ENCODE data around the gene SLC20A1. TPM values are rescaled to one million over a fixed set of nuclear protein-coding genes. Genes with fewer than 3 reads are reported as not detected.

Gene SLC20A1
- total RNA-seq, 6 experiments from 2014 or later, result 147 to 225 (median 195) TPM

DNA sequence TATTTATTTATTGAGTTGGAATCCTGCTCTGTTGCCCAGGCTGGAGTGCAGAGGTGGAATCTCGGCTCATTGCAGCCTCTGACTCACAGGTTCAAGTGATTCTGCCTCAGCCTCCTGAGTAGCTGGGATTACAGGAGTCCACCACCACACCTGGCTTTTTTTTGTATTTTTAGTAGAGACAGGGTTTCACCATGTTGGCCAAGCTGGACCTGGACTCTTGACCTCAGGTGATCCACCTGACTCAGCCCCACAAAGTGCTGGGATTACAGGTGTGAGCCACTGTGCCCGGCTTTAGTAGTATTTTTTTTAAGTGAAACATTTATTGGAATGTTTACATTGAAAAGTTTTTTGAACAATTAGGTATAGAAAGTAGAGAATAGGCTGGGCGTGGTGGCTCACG, 23.9 kb downstream of the SLC20A1 start:
- Mint-ChIP-seq H3K27me3 (ENCODE audit: insufficient read depth) (peaks cover 4% of the 10 kb centered on the region), H3K9me3 (no peaks in the 10 kb centered on the region), H3K27ac (no peak overlapping the region), H3K4me3 (no peak overlapping the region), H3K36me3 (ENCODE audit: low read depth) (peaks cover 13% of the 10 kb centered on the region), H3K4me1 (ENCODE audit: low read depth) (peaks cover 10% of the 10 kb centered on the region; the same call in 1 of the 2 replicates)
- no peak for DNase-seq
- TF ChIP-seq, protein P1, sequence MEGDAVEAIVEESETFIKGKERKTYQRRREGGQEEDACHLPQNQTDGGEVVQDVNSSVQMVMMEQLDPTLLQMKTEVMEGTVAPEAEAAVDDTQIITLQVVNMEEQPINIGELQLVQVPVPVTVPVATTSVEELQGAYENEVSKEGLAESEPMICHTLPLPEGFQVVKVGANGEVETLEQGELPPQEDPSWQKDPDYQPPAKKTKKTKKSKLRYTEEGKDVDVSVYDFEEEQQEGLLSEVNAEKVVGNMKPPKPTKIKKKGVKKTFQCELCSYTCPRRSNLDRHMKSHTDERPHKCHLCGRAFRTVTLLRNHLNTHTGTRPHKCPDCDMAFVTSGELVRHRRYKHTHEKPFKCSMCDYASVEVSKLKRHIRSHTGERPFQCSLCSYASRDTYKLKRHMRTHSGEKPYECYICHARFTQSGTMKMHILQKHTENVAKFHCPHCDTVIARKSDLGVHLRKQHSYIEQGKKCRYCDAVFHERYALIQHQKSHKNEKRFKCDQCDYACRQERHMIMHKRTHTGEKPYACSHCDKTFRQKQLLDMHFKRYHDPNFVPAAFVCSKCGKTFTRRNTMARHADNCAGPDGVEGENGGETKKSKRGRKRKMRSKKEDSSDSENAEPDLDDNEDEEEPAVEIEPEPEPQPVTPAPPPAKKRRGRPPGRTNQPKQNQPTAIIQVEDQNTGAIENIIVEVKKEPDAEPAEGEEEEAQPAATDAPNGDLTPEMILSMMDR (IDR thresholded peaks at IDR 0.05), result no peak

DNA sequence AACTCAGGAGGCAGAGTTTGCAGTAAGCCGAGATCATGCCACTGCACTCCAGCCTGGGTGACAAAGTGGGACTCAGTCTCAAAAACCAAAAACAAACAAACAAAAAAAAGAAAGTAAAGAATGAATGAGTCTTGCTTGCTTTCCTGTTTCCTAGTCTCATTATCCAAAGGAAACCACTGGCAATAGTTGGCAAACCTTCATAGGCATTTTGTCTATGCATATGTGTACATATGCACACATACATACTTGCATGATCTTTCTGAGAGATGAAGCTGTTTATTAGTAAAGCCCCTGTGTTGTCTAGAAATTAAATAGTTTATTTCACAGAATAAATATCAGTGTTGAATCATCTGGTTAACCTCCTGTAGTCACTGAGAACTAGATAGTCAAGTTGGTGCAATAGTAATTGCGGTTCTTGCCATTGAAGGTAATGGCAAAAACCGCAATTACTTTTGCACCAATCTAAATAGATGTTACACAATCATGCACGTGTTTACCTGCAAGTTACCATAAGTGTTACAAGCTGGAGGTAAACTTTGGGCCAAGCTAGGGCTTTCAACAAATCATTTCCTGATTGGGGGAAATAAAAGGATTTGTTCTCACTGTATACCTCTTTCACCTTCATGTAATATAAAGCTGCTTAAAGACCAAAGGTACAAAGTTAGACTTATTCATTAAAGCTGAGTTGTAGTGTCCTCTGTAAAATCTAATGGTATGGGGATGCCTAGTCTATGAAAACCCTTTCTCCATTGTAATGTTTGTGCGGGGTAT, 24.7 kb downstream of the SLC20A1 start:
- Mint-ChIP-seq H3K27me3 (ENCODE audit: insufficient read depth) (peaks cover 1% of the 10 kb centered on the region), H3K4me1 (ENCODE audit: low read depth) (peaks cover 3% of the 10 kb centered on the region; the same call in 1 of the 2 replicates), H3K27ac (no peak overlapping the region), H3K36me3 (ENCODE audit: low read depth) (peaks cover 5% of the 10 kb centered on the region), H3K4me3 (no peak overlapping the region), H3K9me3 (no peaks in the 10 kb centered on the region)
- TF ChIP-seq, protein P1 (IDR thresholded peaks at IDR 0.05), result no peak
- no peak for DNase-seq

- Mint-ChIP-seq H3K27ac (no peak overlapping the region), H3K27me3 (ENCODE audit: insufficient read depth) (peaks cover 3% of the 10 kb centered on the region), H3K4me1 (ENCODE audit: low read depth) (no peaks in the 10 kb centered on the region), H3K9me3 (no peaks in the 10 kb centered on the region), H3K4me3 (no peak overlapping the region), H3K36me3 (ENCODE audit: low read depth) (peaks cover 4% of the 10 kb centered on the region)
- no peak for DNase-seq
- TF ChIP-seq, protein P1 (IDR thresholded peaks at IDR 0.05), result no peak
These were observed 26.1 kb downstream of the SLC20A1 start for GRCh38 chr2:112671801-112672200.

GRCh38 chr2:112673008-112673407, 27.3 kb downstream of the SLC20A1 start:
- Mint-ChIP-seq H3K27me3 (ENCODE audit: insufficient read depth) (peaks cover 3% of the 10 kb centered on the region), H3K4me1 (ENCODE audit: low read depth) (no peaks in the 10 kb centered on the region), H3K36me3 (ENCODE audit: low read depth) (peaks cover 4% of the 10 kb centered on the region), H3K9me3 (no peaks in the 10 kb centered on the region), H3K27ac (no peak overlapping the region), H3K4me3 (no peak overlapping the region)
- no peak for DNase-seq
- TF ChIP-seq, protein P1 (IDR thresholded peaks at IDR 0.05), result no peak

DNA sequence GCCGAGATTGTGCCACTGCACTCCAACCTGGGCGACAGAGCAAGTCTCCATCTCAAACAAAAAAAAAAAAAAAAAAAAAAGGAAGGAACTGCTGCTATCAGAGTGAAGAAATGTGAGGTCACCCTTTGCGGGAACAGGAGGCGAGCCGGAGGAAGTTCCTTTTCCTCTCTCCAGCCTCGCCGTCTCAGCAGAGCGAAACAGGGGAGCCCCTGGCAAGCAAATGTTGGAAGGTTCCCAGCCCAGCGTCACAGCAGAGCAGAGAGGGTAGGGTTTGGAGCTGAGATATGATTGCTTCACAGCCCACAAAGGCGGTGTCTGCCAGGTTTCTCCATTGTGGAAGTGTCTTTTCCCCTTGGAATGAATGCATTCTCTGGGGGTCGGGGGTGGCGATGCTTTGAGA, 28.5 kb downstream of the SLC20A1 start:
- Mint-ChIP-seq H3K9me3 (no peaks in the 10 kb centered on the region), H3K4me1 (ENCODE audit: low read depth) (peaks cover 2% of the 10 kb centered on the region), H3K36me3 (ENCODE audit: low read depth) (no peaks in the 10 kb centered on the region; the same call in none of the 2 replicates), H3K27me3 (ENCODE audit: insufficient read depth) (peaks cover 3% of the 10 kb centered on the region), H3K27ac (no peak overlapping the region), H3K4me3 (no peak overlapping the region)
- TF ChIP-seq, protein P1 (IDR thresholded peaks at IDR 0.05), result no peak
- DNase-seq, result no peak

Measured in HFFc6 (cell line).